Measurements from ENCODE around the gene GOLGA8R.
"Not testable (repeated sequence)": the region's sequence is repeated elsewhere in the genome, so short reads cannot be mapped to it uniquely, and the experiment has no call there.

- not testable (repeated sequence) for TF ChIP-seq EP300, CTCF, POLR2A (IDR thresholded peaks at IDR 0.05)
Measured at GRCh38 chr15:30407636-30408035, 6.4 kb downstream of the GOLGA8R start.
